Colonic mucosa (tissue), 4 donors: ENCODE measurements around the gene TMEM63C. TPM values are rescaled to one million over a fixed set of nuclear protein-coding genes. Genes with fewer than 3 reads are reported as not detected.

ENCODE experiments used
- DNase-seq: peaks from one replicate; pipeline ENCODE4 v3.0.0-alpha.2; 2020
- H3K27ac ChIP-seq: fragments of 200-600 bp; one replicate; pipeline ENCODE4 v1.8.0; 2021
- H3K27me3 ChIP-seq: fragments of 200-600 bp; one replicate; pipeline ENCODE4 v1.8.0; 2021
- H3K36me3 ChIP-seq: fragments of 200-600 bp; one replicate; pipeline ENCODE4 v1.8.0; 2021
- H3K4me1 ChIP-seq: fragments of 200-600 bp; one replicate; pipeline ENCODE4 v1.8.0; 2021; ENCODE audit warnings: mild to moderate bottlenecking
- H3K4me3 ChIP-seq: fragments of 200-600 bp; one replicate; pipeline ENCODE4 v1.8.0; 2021
- H3K9ac ChIP-seq, 2 donors: one replicate each; pipeline ENCODE4 v1.7.0; 2013; ENCODE audit warnings: control low read depth in 2 of 2, low read depth in 2 of 2, low read length in 2 of 2
- H3K9me3 ChIP-seq: fragments of 200-600 bp; one replicate; pipeline ENCODE4 v1.8.0; 2021
- CTCF ChIP-seq: fragments of 200-600 bp; IDR thresholded peaks from one replicate; pipeline ENCODE4 v1.8.0; 2022; ENCODE audit warnings: antibody characterized with exemption, mild to moderate bottlenecking
- intact Hi-C: fragments of 100-400 bp; cut with DNase I; formaldehyde crosslinking; loops from one replicate; pipeline ENCODE4 v1.14.1; 2022
- total RNA-seq, 2 donors: library from RNA; stranded (reverse); fragmentation: NEBNext Ultra II Directional in 1 of 2; extraction: Animal tissue kit (Norgen Biotek cat#: 25700) in 1 of 2; gene quantifications; one replicate each; pipeline ENCODE4 v1.2.1, GENCODE V29; 2021
- donor health status: healthy.
- donor health status: DM: no; HTN: no; CAD: no.
- donor health status: DM: no; HTN: no; CAD: no.

Gene TMEM63C
- total RNA-seq, 2 donors from 2014 or later = 5.9 to 13.2 TPM

DNA sequence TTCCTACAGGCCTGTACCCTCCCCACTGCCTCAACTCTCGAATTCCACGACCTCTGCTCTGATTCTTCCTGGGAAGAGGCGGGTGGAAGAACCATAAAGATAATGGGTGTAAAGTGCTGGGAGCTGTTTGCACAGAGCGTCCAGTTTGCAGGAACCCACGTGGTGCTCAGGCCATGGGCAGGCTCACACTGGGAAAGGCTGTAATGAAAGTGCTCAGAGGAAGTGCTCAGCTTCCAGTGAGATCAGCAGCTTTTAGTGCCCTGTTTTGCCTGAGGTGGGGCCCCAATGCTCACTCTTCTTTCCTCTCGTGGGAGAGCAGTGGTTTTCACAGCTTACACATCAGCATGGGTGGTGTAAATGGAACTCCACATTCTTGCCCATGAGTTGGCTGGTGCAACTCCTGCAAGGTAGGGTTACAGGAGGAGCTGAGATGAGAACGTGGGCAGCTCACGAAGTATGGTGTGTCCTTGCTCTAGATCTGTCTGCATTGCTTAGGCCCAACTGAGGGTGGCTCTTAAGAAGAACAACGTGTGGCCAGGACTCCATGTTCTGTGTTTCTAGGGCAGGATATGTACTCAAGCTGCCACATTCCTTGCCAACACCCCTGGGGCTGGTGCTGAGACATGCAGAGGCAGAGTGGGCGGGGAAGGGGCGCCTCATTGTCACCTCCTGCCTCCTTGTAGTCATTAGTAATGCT lies 2.9 kb downstream of the TMEM63C start:
- peaks cover 6% of the 10 kb centered on the region for H3K27me3 ChIP-seq
- intact Hi-C loops = no loop called here
- H3K4me3 ChIP-seq = no peak overlapping the region
- H3K9me3 ChIP-seq = no peaks in the 10 kb centered on the region
- no peak for TF ChIP-seq CTCF
- peak overlapping the region in 1 of 2 donors; percentile 32 for H3K9ac ChIP-seq
- peaks cover 5% of the 10 kb centered on the region for H3K4me1 ChIP-seq
- peak overlapping the region; percentile 75 for H3K27ac ChIP-seq
- no peaks in the 10 kb centered on the region for H3K36me3 ChIP-seq
- DNase-seq = peak; percentile 74

- Histone ChIP-seq H3K4me3 (no peak overlapping the region), H3K9me3 (no peaks in the 10 kb centered on the region), H3K36me3 (no peaks in the 10 kb centered on the region), H3K4me1 (peaks cover 5% of the 10 kb centered on the region), H3K27ac (peak overlapping the region; percentile 75), H3K9ac (peak overlapping the region in 1 of 2 donors; percentile 32), H3K27me3 (peaks cover 6% of the 10 kb centered on the region)
- intact Hi-C loops = no loop called here
- DNase-seq = no peak
- TF ChIP-seq CTCF = no peak
Measured at GRCh38 chr14:77185093-77185465, 3.5 kb downstream of the TMEM63C start.

DNA sequence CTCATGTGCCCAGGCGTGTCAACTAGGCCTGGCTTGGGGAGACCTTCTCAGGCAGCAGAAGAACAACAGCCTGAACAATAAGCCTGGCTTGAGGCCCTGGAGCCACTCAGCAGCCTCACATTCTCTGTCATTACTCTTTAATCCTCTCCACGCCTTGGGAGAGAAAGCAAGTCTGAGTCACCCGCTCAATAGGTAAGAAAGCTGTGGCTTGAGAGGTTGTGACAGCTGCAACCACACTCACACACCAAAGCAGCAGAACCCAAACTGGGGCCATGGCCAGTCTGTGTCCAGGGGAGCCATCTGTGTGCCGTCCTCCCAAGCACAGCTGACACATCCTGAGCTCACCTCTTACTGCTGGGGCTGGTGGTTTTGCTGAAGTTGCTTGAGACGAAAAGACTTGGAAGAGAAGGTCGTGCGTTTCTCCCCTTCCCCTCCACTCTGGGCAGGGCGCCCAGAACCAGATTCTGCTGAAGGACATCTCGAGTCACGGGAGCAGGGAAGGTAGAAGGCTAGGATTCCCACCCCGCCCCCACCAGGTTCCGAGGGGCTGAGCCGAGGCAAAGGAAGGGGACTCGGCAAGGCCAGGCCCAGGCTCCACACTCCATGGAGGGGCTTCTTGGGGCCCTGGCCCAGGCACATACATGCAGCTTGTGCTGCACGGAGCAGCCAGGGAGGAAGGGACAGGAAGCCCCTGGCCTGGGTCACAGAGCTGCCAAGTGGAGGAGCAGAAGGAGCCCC lies 5.5 kb downstream of the TMEM63C start:
- DNase-seq = no peak
- Histone ChIP-seq H3K9ac (no peak overlapping the region), H3K4me1 (peaks cover 5% of the 10 kb centered on the region), H3K36me3 (no peaks in the 10 kb centered on the region), H3K27me3 (peaks cover 3% of the 10 kb centered on the region), H3K27ac (no peak overlapping the region), H3K4me3 (no peak overlapping the region), H3K9me3 (no peaks in the 10 kb centered on the region)
- no peak for TF ChIP-seq CTCF
- intact Hi-C loops = no loop called here

DNA sequence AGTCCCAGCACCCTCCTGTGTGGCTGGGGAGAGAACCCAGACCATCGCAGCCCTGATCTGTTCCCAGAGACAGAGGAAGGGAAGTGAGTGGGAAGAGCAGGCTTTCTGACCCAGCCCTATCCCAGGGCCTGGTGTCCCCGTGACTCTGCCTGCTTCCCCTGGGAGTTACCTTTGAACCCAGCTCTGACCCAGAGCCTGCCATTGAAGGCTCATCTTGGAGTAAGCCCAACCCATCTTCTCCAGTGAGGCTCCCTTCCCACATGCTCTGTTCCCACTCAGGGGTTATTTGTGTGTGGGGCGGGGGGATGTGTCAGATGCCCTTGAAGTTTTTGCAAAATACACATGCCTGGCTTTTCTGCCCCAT lies 6.0 kb downstream of the TMEM63C start:
- Histone ChIP-seq H3K27me3 (no peaks in the 10 kb centered on the region), H3K9me3 (no peaks in the 10 kb centered on the region), H3K9ac (no peak overlapping the region), H3K36me3 (no peaks in the 10 kb centered on the region), H3K27ac (no peak overlapping the region), H3K4me3 (no peak overlapping the region), H3K4me1 (peaks cover 5% of the 10 kb centered on the region)
- DNase-seq = no peak
- intact Hi-C loops = no loop called here
- TF ChIP-seq CTCF = no peak

DNA sequence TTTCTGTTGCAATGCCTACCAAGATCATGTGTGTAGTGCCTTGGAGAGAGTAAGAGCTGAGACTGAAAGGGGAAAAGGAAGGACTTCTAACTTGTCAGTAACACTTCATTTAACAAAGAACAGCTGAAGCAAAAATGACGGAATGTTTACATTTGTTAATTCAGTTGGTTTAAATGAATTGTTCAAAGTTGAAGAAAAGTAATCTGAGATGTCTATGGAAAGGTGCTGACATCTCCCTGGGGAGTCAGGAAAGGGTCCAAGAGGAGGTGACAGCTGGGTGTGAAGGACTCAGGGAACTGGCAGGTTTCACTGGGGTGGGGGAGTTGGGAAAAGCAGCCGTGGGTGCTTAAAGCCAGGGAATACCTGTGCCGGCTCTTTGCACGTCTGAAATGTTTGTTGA lies 7.9 kb downstream of the TMEM63C start:
- no peak overlapping the region for H3K9ac ChIP-seq
- no peak for DNase-seq
- no peak overlapping the region for H3K4me3 ChIP-seq
- intact Hi-C loops = no loop called here
- H3K27me3 ChIP-seq = no peaks in the 10 kb centered on the region
- H3K36me3 ChIP-seq = no peaks in the 10 kb centered on the region
- no peak for TF ChIP-seq CTCF
- H3K4me1 ChIP-seq = no peaks in the 10 kb centered on the region
- no peak overlapping the region for H3K27ac ChIP-seq
- no peaks in the 10 kb centered on the region for H3K9me3 ChIP-seq
